Activated T-cell treated with anti-CD3 and anti-CD28 coated beads for 4 hours (primary cell): ENCODE data around the gene PUM2.
"Not testable (repeated sequence)": the region's sequence is repeated elsewhere in the genome, so short reads cannot be mapped to it uniquely, and the experiment has no call there.

Experiments used
- DNase-seq: peaks from one replicate; pipeline ENCODE4 v3.0.0-alpha.2; 2020

The PUM2 gene

GRCh38 chr2:20350753-20351554, at the start of gene PUM2:
Gene PUM2, minus strand, starts transcription at chr2:20350844. Its CDS starts 23,484 bp downstream, at chr2:20327360.
- peak; percentile 91 for DNase-seq

GRCh38 chr2:20400306-20400705, 49.7 kb upstream of the PUM2 start:
- no peak for DNase-seq

- DNase-seq: no peak
These were observed 48.4 kb upstream of the PUM2 start for GRCh38 chr2:20398956-20399567.

- no peak for DNase-seq
These were observed 47.3 kb upstream of the PUM2 start for GRCh38 chr2:20397811-20398447.

- DNase-seq: no peak
These were observed 45.8 kb upstream of the PUM2 start for GRCh38 chr2:20396356-20397000.

GRCh38 chr2:20393986-20394385, 43.3 kb upstream of the PUM2 start:
- DNase-seq: no peak

- no peak for DNase-seq
These were observed 41.5 kb upstream of the PUM2 start for GRCh38 chr2:20391951-20392699.

GRCh38 chr2:20390524-20391123, 40.0 kb upstream of the PUM2 start:
- DNase-seq: no peak

GRCh38 chr2:20384953-20385352, 34.3 kb upstream of the PUM2 start:
- no peak for DNase-seq

- no peak for DNase-seq
These were observed 32.5 kb upstream of the PUM2 start for GRCh38 chr2:20382965-20383810.

GRCh38 chr2:20381457-20381856, 30.8 kb upstream of the PUM2 start:
- DNase-seq: no peak

- DNase-seq: no peak
These were observed 28.4 kb upstream of the PUM2 start for GRCh38 chr2:20378891-20379519.

GRCh38 chr2:20378341-20378740, 27.7 kb upstream of the PUM2 start:
- DNase-seq: no peak

GRCh38 chr2:20377741-20378140, 27.1 kb upstream of the PUM2 start:
- no peak for DNase-seq

- DNase-seq: not testable (repeated sequence)
These were observed 24.3 kb upstream of the PUM2 start for GRCh38 chr2:20374982-20375381.

GRCh38 chr2:20372896-20373640, 22.4 kb upstream of the PUM2 start:
- DNase-seq: no peak

GRCh38 chr2:20371323-20372025, 20.8 kb upstream of the PUM2 start:
- DNase-seq: no peak

GRCh38 chr2:20370191-20370590, 19.5 kb upstream of the PUM2 start:
- DNase-seq: no peak

- no peak for DNase-seq
These were observed 18.7 kb upstream of the PUM2 start for GRCh38 chr2:20369366-20369765.
